Stomach smooth muscle (tissue), 2 donors: Measurements from ENCODE around the gene YAP1.

ENCODE experiments used
- H3K27ac ChIP-seq: one replicate; pipeline ENCODE4 v1.7.0; 2013; ENCODE audit warnings: mild to moderate bottlenecking, low read length, inconsistent platforms
- H3K27me3 ChIP-seq, 2 donors: one replicate each; pipeline ENCODE4 v1.7.0; 2013; ENCODE audit warnings: low read length in 2 of 2; ENCODE audit not compliant: insufficient read depth in 2 of 2, control insufficient read depth in 1 of 2
- H3K36me3 ChIP-seq, 2 donors: one replicate each; pipeline ENCODE4 v1.7.0; 2013; ENCODE audit warnings: low read length in 2 of 2; ENCODE audit not compliant: control insufficient read depth in 2 of 2, insufficient read depth in 2 of 2
- H3K4me1 ChIP-seq: one replicate; pipeline ENCODE4 v1.7.0; 2013; ENCODE audit warnings: low read length; ENCODE audit not compliant: control insufficient read depth, insufficient read depth
- H3K4me3 ChIP-seq, 2 donors: one replicate each; pipeline ENCODE4 v1.7.0; 2013; ENCODE audit warnings: low read length in 2 of 2
- H3K9ac ChIP-seq, 2 donors: one replicate each; pipeline ENCODE4 v1.7.0; 2013; ENCODE audit warnings: low read length in 2 of 2, mild to moderate bottlenecking in 1 of 2
- H3K9me3 ChIP-seq, 2 donors: one replicate each; pipeline ENCODE4 v1.7.0; 2013; ENCODE audit warnings: low read length in 2 of 2; ENCODE audit not compliant: control insufficient read depth in 2 of 2
- donor health status: healthy.
- donor health status: Pancreatic carcinoma.

YAP1 gene

GRCh38 chr11:102143867-102144266 lies 33.6 kb downstream of the YAP1 start:
- no peak overlapping the region for H3K27ac ChIP-seq
- H3K36me3 ChIP-seq: no peaks in the 10 kb centered on the region
- no peaks in the 10 kb centered on the region for H3K27me3 ChIP-seq
- no peak overlapping the region for H3K4me3 ChIP-seq
- H3K9ac ChIP-seq: no peak overlapping the region
- no peaks in the 10 kb centered on the region for H3K9me3 ChIP-seq
- no peaks in the 10 kb centered on the region for H3K4me1 ChIP-seq

GRCh38 chr11:102144357-102145355 lies 34.4 kb downstream of the YAP1 start:
- H3K27me3 ChIP-seq: no peaks in the 10 kb centered on the region
- H3K4me3 ChIP-seq: peak overlapping the region in 1 of 2 donors; percentile 4
- no peak overlapping the region for H3K9ac ChIP-seq
- H3K4me1 ChIP-seq: no peaks in the 10 kb centered on the region
- no peaks in the 10 kb centered on the region for H3K9me3 ChIP-seq
- no peaks in the 10 kb centered on the region for H3K36me3 ChIP-seq
- no peak overlapping the region for H3K27ac ChIP-seq

GRCh38 chr11:102147015-102147414 lies 36.8 kb downstream of the YAP1 start:
- Histone ChIP-seq H3K27ac (no peak overlapping the region), H3K4me1 (no peaks in the 10 kb centered on the region), H3K9me3 (no peaks in the 10 kb centered on the region), H3K4me3 (no peak overlapping the region), H3K36me3 (no peaks in the 10 kb centered on the region), H3K9ac (no peak overlapping the region), H3K27me3 (no peaks in the 10 kb centered on the region)

- Histone ChIP-seq H3K27ac (no peak overlapping the region), H3K27me3 (no peaks in the 10 kb centered on the region), H3K4me3 (no peak overlapping the region), H3K9me3 (no peaks in the 10 kb centered on the region), H3K36me3 (no peaks in the 10 kb centered on the region), H3K9ac (no peak overlapping the region), H3K4me1 (no peaks in the 10 kb centered on the region)
Measured at GRCh38 chr11:102147632-102148031, 37.4 kb downstream of the YAP1 start.

- no peaks in the 10 kb centered on the region for H3K36me3 ChIP-seq
- H3K4me3 ChIP-seq: no peak overlapping the region
- H3K9ac ChIP-seq: no peak overlapping the region
- no peak overlapping the region for H3K27ac ChIP-seq
- no peaks in the 10 kb centered on the region for H3K9me3 ChIP-seq
- no peaks in the 10 kb centered on the region for H3K27me3 ChIP-seq
- H3K4me1 ChIP-seq: no peaks in the 10 kb centered on the region
Measured at GRCh38 chr11:102148059-102148458, 37.8 kb downstream of the YAP1 start.

GRCh38 chr11:102151784-102152525 lies 41.7 kb downstream of the YAP1 start:
- Histone ChIP-seq H3K9ac (no peak overlapping the region), H3K4me1 (no peaks in the 10 kb centered on the region)

GRCh38 chr11:102153082-102153481 lies 42.8 kb downstream of the YAP1 start:
- no peaks in the 10 kb centered on the region for H3K9me3 ChIP-seq
- H3K27ac ChIP-seq: no peak overlapping the region
- H3K4me3 ChIP-seq: no peak overlapping the region
- H3K4me1 ChIP-seq: no peaks in the 10 kb centered on the region
- no peak overlapping the region for H3K9ac ChIP-seq
- H3K27me3 ChIP-seq: no peaks in the 10 kb centered on the region
- no peaks in the 10 kb centered on the region for H3K36me3 ChIP-seq

More at GRCh38 chr11:102151784-102152525, 41.7 kb downstream of the YAP1 start:
- Histone ChIP-seq H3K4me3 (no peak overlapping the region), H3K27ac (no peak overlapping the region), H3K36me3 (no peaks in the 10 kb centered on the region), H3K27me3 (no peaks in the 10 kb centered on the region), H3K9me3 (no peaks in the 10 kb centered on the region)

GRCh38 chr11:102154806-102155205 lies 44.6 kb downstream of the YAP1 start:
- Histone ChIP-seq H3K27ac (no peak overlapping the region), H3K36me3 (no peaks in the 10 kb centered on the region), H3K4me1 (no peaks in the 10 kb centered on the region), H3K9ac (no peak overlapping the region), H3K27me3 (no peaks in the 10 kb centered on the region), H3K9me3 (no peaks in the 10 kb centered on the region), H3K4me3 (no peak overlapping the region)

GRCh38 chr11:102155676-102156075 lies 45.4 kb downstream of the YAP1 start:
- H3K4me3 ChIP-seq: peak overlapping the region in 1 of 2 donors; percentile 9

GRCh38 chr11:102157219-102157618 lies 47.0 kb downstream of the YAP1 start:
- Histone ChIP-seq H3K36me3 (no peaks in the 10 kb centered on the region), H3K4me1 (no peaks in the 10 kb centered on the region), H3K9me3 (no peaks in the 10 kb centered on the region), H3K27ac (no peak overlapping the region), H3K9ac (no peak overlapping the region), H3K4me3 (no peak overlapping the region), H3K27me3 (no peaks in the 10 kb centered on the region)

More at GRCh38 chr11:102155676-102156075, 45.4 kb downstream of the YAP1 start:
- H3K27me3 ChIP-seq: no peaks in the 10 kb centered on the region
- no peak overlapping the region for H3K27ac ChIP-seq
- H3K9me3 ChIP-seq: no peaks in the 10 kb centered on the region
- H3K36me3 ChIP-seq: no peaks in the 10 kb centered on the region
- H3K9ac ChIP-seq: no peak overlapping the region
- H3K4me1 ChIP-seq: no peaks in the 10 kb centered on the region
